WERI-Rb-1 (cell line): Measurements from ENCODE around the gene ZNF462.

Experiments
- DNase-seq: peaks from one replicate; pipeline ENCODE4 v3.0.0-alpha.2; 2020
- H3K27ac ChIP-seq: fragments of 250-450 bp; sonication (Bioruptor Pico); 2 replicates; pipeline ENCODE4 v1.5.1; 2020; ENCODE audit warnings: mild to moderate bottlenecking, moderate library complexity
- H3K27me3 ChIP-seq: fragments of 250-450 bp; sonication (Bioruptor Pico); 2 replicates; pipeline ENCODE4 v1.5.1; 2021; ENCODE audit warnings: mild to moderate bottlenecking, low read depth, moderate library complexity; ENCODE audit not compliant: insufficient read depth, severe bottlenecking
- H3K36me3 ChIP-seq: fragments of 250-450 bp; sonication (Bioruptor Pico); 2 replicates; pipeline ENCODE4 v1.5.1; 2020; ENCODE audit warnings: mild to moderate bottlenecking, moderate library complexity
- H3K4me3 ChIP-seq: 2 replicates; pipeline ENCODE4 v1.5.1; 2011; ENCODE audit warnings: low read depth, mild to moderate bottlenecking, control low read depth, low read length
- H3K9me3 ChIP-seq: fragments of 250-450 bp; sonication (Bioruptor Pico); 2 replicates; pipeline ENCODE4 v1.5.1; 2021; ENCODE audit warnings: mild to moderate bottlenecking, moderate library complexity; ENCODE audit not compliant: severe bottlenecking
- CTCF ChIP-seq: IDR thresholded peaks from 2 replicates; pipeline ENCODE4 v1.5.1; 2011; ENCODE audit warnings: low read depth, mild to moderate bottlenecking, control low read depth, inconsistent platforms, low read length

The ZNF462 gene

GRCh38 chr9:106874031-106874430, 11.1 kb downstream of the ZNF462 start:
- Histone ChIP-seq H3K9me3 (no peaks in the 10 kb centered on the region), H3K4me3 (no peak overlapping the region), H3K27me3 (no peaks in the 10 kb centered on the region), H3K27ac (no peak overlapping the region), H3K36me3 (no peaks in the 10 kb centered on the region)
- no peak for TF ChIP-seq CTCF
- DNase-seq, result no peak

GRCh38 chr9:106874652-106875051, 11.7 kb downstream of the ZNF462 start:
- Histone ChIP-seq H3K27ac (no peak overlapping the region), H3K36me3 (no peaks in the 10 kb centered on the region), H3K4me3 (no peak overlapping the region), H3K9me3 (no peaks in the 10 kb centered on the region), H3K27me3 (no peaks in the 10 kb centered on the region)
- DNase-seq, result no peak
- no peak for TF ChIP-seq CTCF

- Histone ChIP-seq H3K9me3 (no peaks in the 10 kb centered on the region), H3K36me3 (no peaks in the 10 kb centered on the region; the same call in none of the 2 replicates), H3K4me3 (no peak overlapping the region), H3K27me3 (no peaks in the 10 kb centered on the region), H3K27ac (no peak overlapping the region)
- DNase-seq, result no peak
- TF ChIP-seq CTCF, result no peak
Observed at GRCh38 chr9:106875529-106875928, 12.6 kb downstream of the ZNF462 start.

- Histone ChIP-seq H3K27ac (no peak overlapping the region), H3K9me3 (no peaks in the 10 kb centered on the region), H3K27me3 (no peaks in the 10 kb centered on the region), H3K4me3 (no peak overlapping the region), H3K36me3 (no peaks in the 10 kb centered on the region; the same call in none of the 2 replicates)
- no peak for DNase-seq
- no peak for TF ChIP-seq CTCF
Observed at GRCh38 chr9:106877345-106877744, 14.4 kb downstream of the ZNF462 start.

- H3K27ac ChIP-seq, result no peak overlapping the region
- no peak for TF ChIP-seq CTCF
- no peak overlapping the region for H3K4me3 ChIP-seq
- no peaks in the 10 kb centered on the region for H3K9me3 ChIP-seq
- H3K27me3 ChIP-seq, result no peaks in the 10 kb centered on the region
- H3K36me3 ChIP-seq, result no peaks in the 10 kb centered on the region; the same call in none of the 2 replicates
- no peak for DNase-seq
Observed at GRCh38 chr9:106878081-106878837, 15.3 kb downstream of the ZNF462 start.

GRCh38 chr9:106878934-106879333, 16.0 kb downstream of the ZNF462 start:
- Histone ChIP-seq H3K9me3 (no peaks in the 10 kb centered on the region), H3K27me3 (no peaks in the 10 kb centered on the region), H3K4me3 (no peak overlapping the region), H3K27ac (no peak overlapping the region), H3K36me3 (no peaks in the 10 kb centered on the region; the same call in none of the 2 replicates)
- no peak for DNase-seq
- no peak for TF ChIP-seq CTCF
